ENCODE results near the gene DUXA.

Gene DUXA

GRCh38 chr19:57105976-57106721 is 61.1 kb downstream of the DUXA start:
- peak overlapping the region; percentile 28 for H3K4me3 ChIP-seq (ENCODE audit: low read depth, low read length)

Data from iPS-11a (cell line).